NCI-H187 treated with DMSO at 0.1 percent for 48 hours (cell line): ENCODE data around the gene ARTN.

ENCODE experiments used
- DNase-seq: peaks from one replicate; lab custom pipeline; 2025; lab: John Stamatoyannopoulos, UW

ARTN gene, protein sequence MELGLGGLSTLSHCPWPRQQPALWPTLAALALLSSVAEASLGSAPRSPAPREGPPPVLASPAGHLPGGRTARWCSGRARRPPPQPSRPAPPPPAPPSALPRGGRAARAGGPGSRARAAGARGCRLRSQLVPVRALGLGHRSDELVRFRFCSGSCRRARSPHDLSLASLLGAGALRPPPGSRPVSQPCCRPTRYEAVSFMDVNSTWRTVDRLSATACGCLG

GRCh38 chr1:43933386-43934100 lies at the start of gene ARTN:
Gene ARTN (plus strand): TSS chr1:43933801. CDS start chr1:43935657, 1,856 bp downstream.
- no peak for DNase-seq

GRCh38 chr1:43885279-43885801 lies 48.3 kb upstream of the ARTN start:
- DNase-seq = no peak

DNA sequence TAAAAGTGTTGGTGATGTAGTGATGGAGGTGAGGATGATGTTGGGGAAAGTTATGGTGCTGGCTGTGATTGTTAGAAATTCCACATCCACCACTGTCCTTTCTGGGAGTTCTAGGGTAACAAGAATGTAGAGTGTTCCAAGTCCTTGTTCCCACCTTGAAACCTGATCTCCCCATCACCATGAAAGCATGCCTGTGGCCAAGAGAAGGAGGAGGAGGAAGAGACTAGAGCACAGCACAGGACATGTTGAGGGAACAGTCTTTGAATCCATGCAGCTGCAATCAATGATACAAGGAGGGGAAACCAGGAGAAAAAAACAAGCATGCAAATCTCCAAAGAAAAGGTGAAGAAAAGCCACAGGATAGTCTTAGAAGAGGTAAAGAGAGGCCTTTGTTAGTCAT lies 45.9 kb upstream of the ARTN start:
- DNase-seq = no peak

DNA sequence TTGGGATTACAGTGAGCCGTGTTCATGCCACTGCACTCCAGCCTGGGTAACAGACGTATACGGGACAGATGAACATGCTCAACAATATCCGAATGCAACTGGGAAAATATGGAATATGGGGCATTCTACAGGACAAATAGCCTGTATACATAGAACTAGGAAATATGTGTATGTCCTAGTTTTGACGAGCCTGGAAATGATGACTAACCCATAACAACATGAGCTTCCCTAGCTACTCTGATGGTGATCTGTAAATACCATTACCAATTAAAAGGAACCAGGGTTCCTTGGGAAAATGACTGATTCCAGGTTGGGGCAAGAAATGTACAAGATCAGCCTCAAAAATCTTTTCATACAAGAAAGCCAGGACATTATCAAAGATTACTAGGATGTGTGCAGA lies 42.8 kb upstream of the ARTN start:
- DNase-seq = no peak

DNA sequence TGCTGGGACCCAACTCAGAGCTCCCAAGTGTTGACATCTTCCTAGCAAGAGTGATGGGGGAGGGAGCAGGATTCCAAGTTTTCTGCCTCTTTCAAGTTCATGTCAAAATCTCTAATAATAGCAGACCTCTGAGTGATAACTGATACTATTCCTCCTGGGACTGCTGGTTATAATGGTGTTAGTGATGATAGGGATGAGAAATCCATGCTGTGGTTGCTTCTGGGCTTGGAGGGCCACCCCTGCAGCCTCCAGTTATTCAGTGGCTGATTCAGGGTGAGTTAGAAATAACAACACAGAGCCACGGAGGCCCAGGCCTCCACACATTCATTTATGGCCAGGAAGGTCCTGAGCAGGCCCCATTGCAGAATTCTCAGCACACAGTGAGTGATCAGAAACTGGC lies 40.6 kb upstream of the ARTN start:
- no peak for DNase-seq

DNA sequence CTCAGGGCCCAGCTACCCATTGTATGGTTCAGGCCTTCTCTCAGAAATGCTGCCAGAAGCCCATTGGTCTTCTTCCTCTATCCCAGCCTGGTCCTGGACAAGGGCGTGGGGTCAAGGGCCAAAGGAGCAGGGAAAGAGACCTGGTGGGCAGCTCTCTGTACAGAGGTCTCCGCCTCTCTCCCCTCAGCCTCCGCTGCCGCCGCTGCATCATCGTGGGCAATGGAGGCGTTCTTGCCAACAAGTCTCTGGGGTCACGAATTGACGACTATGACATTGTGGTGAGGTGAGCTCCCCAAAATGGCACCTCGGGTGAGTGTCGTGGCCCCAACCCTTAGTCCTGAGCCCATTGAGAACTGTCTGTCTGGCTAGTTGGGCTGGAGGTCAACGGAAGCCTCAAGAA lies 34.6 kb upstream of the ARTN start:
- no peak for DNase-seq

DNA sequence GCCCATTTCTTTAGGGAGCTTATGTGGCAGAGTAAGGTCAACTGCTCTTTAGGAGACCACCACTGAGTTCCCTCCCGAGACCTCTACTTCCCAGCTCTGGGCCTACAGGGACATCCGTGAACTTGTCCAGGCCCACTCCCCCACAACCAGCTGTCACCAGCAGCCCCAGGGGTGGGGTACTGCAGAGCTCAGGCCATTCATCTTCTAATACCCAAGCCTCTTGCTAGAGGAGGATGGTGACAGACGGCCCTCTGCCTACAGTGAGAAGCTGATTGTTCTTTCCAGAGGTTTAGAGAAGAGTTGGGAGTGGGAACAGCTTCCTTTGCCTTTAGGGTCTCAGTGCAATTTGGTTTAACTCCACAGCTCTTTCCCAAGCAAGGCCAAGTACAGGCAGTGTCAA lies 33.2 kb upstream of the ARTN start:
- DNase-seq = no peak

GRCh38 chr1:43901196-43901961 lies 32.2 kb upstream of the ARTN start:
- no peak for DNase-seq

- DNase-seq = no peak
Measured at GRCh38 chr1:43902058-43902831, 31.4 kb upstream of the ARTN start.

DNA sequence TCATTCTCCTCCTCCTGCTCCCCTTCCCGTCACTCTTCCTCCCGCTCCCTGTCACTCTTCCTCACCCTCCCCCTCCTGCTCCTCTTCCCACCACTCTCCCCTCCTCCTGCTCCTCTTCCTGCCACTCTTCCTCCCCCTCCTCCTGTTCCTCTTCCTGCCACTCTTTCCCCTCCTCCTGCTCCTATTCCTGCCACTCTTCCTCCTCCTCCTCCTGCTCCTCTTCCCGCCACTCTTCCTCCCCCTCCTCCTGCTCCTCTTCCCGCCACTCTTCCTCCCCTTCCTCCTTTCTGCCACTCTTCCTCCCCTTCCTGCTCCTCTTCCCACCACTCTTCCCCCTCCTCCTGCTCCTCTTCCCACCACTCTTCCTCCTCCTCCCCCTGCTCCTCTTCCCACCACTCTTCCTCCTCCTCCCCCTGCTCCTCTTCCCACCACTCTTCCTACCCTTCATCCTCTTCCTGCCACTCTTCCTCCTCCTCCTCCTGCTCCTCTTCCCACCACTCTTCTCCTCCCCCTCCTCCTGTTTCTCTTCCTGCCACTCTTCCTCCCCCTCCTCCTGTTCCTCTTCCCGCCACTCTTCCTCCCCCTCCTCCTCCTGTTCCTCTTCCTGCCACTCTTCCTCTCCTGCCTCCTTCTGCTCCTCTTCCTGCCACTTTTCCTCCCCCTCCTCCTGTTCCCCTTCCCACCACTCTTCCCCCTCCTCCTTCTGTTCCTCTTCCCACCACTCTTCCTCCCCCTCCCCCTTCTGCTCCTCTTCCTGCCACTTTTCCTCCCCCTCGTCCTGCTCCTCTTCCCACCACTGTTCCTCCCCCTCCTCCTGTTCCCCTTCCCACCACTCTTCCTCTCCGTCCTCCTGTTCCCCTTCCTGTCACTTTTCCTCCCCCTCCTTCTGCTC lies 28.7 kb upstream of the ARTN start:
- DNase-seq = no peak

DNA sequence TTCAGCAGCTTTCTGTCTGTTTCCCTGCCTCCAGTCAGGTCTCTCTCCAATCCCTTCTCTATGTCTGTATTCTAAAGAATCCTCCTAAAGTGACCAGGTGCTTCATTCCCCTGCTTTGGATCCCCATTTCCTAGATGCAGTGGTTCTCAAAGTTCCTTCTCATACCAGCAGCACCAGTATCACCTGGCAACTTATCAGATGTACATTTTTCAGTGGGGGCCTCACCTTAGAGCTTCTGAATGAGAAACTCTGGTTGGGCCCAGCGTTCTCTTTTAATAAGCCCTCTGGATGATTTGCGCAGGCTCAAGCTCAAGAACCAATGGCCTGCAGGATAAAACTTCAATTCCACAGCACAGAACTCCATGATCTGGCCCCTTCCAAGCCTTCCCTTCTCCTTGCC lies 25.4 kb upstream of the ARTN start:
- no peak for DNase-seq

DNA sequence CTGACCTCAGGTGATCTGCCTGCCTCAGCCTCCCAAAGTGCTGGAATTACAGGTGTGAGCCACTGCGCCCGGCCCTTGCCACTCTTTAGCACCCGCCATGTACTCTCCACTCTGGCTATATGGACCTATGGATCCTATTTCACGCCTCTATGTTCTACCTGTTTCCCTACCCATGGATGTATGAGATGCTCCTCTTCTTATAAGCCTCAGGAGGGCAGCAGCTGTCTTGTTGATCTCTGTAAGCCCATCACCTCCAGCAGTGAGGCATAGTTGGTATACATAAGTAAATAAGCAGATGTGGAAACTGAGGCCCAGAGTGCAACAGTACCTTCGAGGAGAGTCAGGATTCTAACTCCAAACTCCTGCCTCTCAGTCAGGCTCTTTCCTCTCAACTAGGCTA lies 24.7 kb upstream of the ARTN start:
- no peak for DNase-seq

- no peak for DNase-seq
Measured at GRCh38 chr1:43910343-43910742, 23.3 kb upstream of the ARTN start.

- DNase-seq = no peak
Measured at GRCh38 chr1:43912607-43913006, 21.0 kb upstream of the ARTN start.

GRCh38 chr1:43913051-43913501 lies 20.5 kb upstream of the ARTN start:
- DNase-seq = no peak

GRCh38 chr1:43913666-43914360 lies 19.8 kb upstream of the ARTN start:
- no peak for DNase-seq

DNA sequence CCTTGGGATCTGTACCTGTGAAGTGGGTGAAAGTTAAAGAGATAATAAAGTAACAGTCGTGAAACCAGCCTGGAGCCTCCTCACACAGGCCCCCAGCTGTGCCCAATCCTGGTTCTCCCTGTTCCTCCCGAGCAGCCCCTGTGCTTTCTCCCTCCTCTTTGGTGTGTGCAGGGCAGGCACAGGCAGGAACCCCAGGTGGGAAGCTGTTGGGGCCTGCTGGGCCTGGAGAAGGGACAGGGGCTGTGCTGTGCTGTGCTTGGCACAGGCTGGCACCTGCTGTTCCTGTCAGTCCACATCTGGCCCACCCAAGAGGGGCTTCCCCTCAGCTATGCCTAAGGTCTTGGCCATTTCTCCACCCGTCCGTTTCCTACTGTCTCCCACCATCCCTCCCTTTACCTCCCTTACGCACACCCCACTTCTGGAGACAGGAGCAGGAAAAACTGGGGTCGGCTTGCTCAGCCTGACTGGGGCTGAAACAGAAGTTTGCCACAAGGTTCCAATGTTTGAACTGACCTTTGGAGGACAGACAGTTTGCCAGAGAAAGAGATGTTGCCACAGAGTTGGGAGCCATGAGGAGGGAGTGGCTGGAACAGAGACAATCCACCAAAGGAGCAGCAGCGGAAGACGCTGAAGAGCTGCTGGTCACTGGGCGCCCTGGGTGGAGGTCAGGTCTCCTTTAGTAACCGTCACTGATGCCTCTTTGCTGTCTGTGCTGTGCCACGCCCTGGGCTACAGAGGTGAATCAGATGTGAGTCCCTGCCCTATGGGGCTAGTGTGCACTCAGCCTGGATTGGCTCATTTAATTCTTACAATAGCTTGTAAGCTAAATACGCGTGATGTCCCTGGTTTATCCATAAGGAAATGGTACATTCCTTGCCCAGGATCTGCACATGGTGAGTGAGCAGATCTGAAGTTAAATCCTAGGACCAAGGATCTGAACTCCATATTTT lies 18.8 kb upstream of the ARTN start:
- DNase-seq = no peak

GRCh38 chr1:43919906-43920305 lies 13.7 kb upstream of the ARTN start:
- DNase-seq = no peak

- no peak for DNase-seq
Measured at GRCh38 chr1:43921022-43921421, 12.6 kb upstream of the ARTN start.
